Osteoblast (primary cell): Measurements from ENCODE around the gene RPS17. TPM values are rescaled to one million over a fixed set of nuclear protein-coding genes. Genes with fewer than 3 reads are reported as not detected.
"Not testable (repeated sequence)": the region's sequence is repeated elsewhere in the genome, so short reads cannot be mapped to it uniquely, and the experiment has no call there.

Source experiments
- DNase-seq: peaks from one replicate; pipeline ENCODE4 v3.0.0; 2011; ENCODE audit warnings: low spot score, mixed read lengths; ENCODE audit not compliant: insufficient read length; ENCODE audit errors: missing footprints
- H2AFZ ChIP-seq: 2 replicates; pipeline ENCODE4 v1.6.0; 2011; ENCODE audit warnings: mild to moderate bottlenecking, low read length
- H3K27ac ChIP-seq: 2 replicates; pipeline ENCODE4 v1.5.1; 2011; ENCODE audit warnings: mild to moderate bottlenecking, low read depth, low read length, moderate library complexity
- H3K27me3 ChIP-seq: 2 replicates; pipeline ENCODE4 v1.6.0; 2012; ENCODE audit warnings: mild to moderate bottlenecking, control low read depth, inconsistent platforms, low read length, moderate library complexity; ENCODE audit not compliant: insufficient read depth
- H3K36me3 ChIP-seq: 2 replicates; pipeline ENCODE4 v1.5.1; 2011; ENCODE audit warnings: mild to moderate bottlenecking, low read length, control low read depth, moderate library complexity; ENCODE audit not compliant: insufficient read depth
- H3K4me1 ChIP-seq: 2 replicates; pipeline ENCODE4 v1.5.1; 2011; ENCODE audit warnings: mild to moderate bottlenecking, low read length, control low read depth, moderate library complexity; ENCODE audit not compliant: insufficient read depth
- H3K4me2 ChIP-seq: 2 replicates; pipeline ENCODE4 v1.6.0; 2011; ENCODE audit warnings: mild to moderate bottlenecking, low read length; ENCODE audit not compliant: insufficient read depth
- H3K4me3 ChIP-seq: fragments of 200-600 bp; sonication (generic); 3 replicates; pipeline ENCODE4 v1.5.1; 2012; ENCODE audit warnings: mild to moderate bottlenecking, low read length, inconsistent platforms; ENCODE audit not compliant: insufficient read depth
- H3K79me2 ChIP-seq: 2 replicates; pipeline ENCODE4 v1.6.0; 2012; ENCODE audit warnings: mild to moderate bottlenecking, low read length, control low read depth, inconsistent platforms; ENCODE audit not compliant: insufficient read depth
- H3K9me3 ChIP-seq: 2 replicates; pipeline ENCODE4 v1.5.1; 2011; ENCODE audit warnings: low read depth, low read length, control low read depth
- H4K20me1 ChIP-seq: 2 replicates; pipeline ENCODE4 v1.6.0; 2012; ENCODE audit warnings: mild to moderate bottlenecking, low read length, control low read depth; ENCODE audit not compliant: insufficient read depth
- total RNA-seq: library from RNA; depleted of rRNA; stranded (reverse); fragments of >200 nt; gene quantifications from 2 replicates; pipeline ENCODE4 v1.2.3, GENCODE V29; 2012
- TF ChIP-seq, protein P1 (sequence below): IDR thresholded peaks from 2 replicates; pipeline ENCODE4 v1.5.1; 2011; ENCODE audit warnings: mild to moderate bottlenecking, low read depth, low read length, moderate library complexity; ENCODE audit errors: extremely low read depth

The RPS17 gene
- total RNA-seq, 1 donor: 1,188 TPM

DNA sequence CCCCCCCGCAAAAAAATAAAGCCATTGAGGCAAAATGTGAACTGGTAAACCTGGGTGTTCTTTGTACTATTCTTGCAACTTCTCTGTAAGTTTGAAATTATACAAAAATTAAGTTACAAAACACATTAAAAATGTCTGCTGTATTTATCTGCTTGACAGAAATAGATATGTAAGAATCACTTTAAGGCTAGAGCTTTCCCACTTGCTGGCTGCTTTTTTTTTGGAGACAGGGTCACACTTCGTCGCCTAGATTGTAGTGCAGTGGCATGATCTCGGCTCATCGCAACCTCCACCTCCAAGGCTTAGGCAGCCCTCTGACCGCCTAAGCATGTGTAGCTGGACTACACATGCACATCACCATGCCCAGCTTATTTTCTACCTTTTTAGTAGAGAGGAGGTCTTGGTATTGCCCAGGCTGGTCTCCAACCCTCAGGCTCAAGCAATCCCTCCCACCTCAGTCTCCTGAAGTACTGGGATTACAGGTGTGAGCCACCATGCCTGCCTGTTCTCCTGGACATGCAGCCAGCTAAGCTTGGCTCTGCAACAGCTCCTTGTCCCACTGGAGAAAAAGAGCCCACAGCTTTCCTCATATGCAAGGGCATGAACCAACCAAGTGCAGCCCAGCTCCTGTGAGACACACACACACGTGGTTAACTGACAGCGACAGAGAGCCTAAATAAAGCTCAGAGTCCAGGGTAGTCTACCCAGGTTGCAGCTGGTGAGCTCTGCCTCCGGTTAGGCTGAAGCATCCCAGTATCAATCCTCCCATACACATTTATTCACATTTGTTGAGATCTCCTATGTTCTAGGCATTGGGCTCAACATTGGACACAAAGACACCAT lies 4.5 kb downstream of the RPS17 start:
- Histone ChIP-seq H2AFZ (no peak overlapping the region), H3K4me3 (no peak overlapping the region), H4K20me1 (peaks cover 45% of the 10 kb centered on the region), H3K4me1 (peaks cover 10% of the 10 kb centered on the region), H3K36me3 (peaks cover 35% of the 10 kb centered on the region), H3K27me3 (no peaks in the 10 kb centered on the region), H3K27ac (no peak overlapping the region), H3K9me3 (no peaks in the 10 kb centered on the region), H3K79me2 (peaks cover 36% of the 10 kb centered on the region), H3K4me2 (no peak overlapping the region)
- TF ChIP-seq, protein P1, sequence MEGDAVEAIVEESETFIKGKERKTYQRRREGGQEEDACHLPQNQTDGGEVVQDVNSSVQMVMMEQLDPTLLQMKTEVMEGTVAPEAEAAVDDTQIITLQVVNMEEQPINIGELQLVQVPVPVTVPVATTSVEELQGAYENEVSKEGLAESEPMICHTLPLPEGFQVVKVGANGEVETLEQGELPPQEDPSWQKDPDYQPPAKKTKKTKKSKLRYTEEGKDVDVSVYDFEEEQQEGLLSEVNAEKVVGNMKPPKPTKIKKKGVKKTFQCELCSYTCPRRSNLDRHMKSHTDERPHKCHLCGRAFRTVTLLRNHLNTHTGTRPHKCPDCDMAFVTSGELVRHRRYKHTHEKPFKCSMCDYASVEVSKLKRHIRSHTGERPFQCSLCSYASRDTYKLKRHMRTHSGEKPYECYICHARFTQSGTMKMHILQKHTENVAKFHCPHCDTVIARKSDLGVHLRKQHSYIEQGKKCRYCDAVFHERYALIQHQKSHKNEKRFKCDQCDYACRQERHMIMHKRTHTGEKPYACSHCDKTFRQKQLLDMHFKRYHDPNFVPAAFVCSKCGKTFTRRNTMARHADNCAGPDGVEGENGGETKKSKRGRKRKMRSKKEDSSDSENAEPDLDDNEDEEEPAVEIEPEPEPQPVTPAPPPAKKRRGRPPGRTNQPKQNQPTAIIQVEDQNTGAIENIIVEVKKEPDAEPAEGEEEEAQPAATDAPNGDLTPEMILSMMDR: no peak
- DNase-seq: peak; percentile 17

- not testable (repeated sequence) for H3K4me2 ChIP-seq, H2AFZ ChIP-seq, H3K4me1 ChIP-seq, H3K27ac ChIP-seq, H3K27me3 ChIP-seq, H3K9me3 ChIP-seq, DNase-seq, H3K4me3 ChIP-seq
- Histone ChIP-seq H3K36me3 (peaks cover 35% of the 10 kb centered on the region), H3K79me2 (peaks cover 33% of the 10 kb centered on the region), H4K20me1 (peaks cover 44% of the 10 kb centered on the region)
These were observed 5.1 kb downstream of the RPS17 start for GRCh38 chr15:82535151-82535550.

GRCh38 chr15:82534457-82534861 lies 5.8 kb downstream of the RPS17 start:
- H2AFZ ChIP-seq, H3K27ac ChIP-seq, H3K27me3 ChIP-seq, H3K4me2 ChIP-seq, H3K4me1 ChIP-seq, H3K4me3 ChIP-seq, H3K9me3 ChIP-seq, DNase-seq: not testable (repeated sequence)
- H3K79me2 ChIP-seq: peaks cover 26% of the 10 kb centered on the region
- peaks cover 37% of the 10 kb centered on the region for H4K20me1 ChIP-seq
- H3K36me3 ChIP-seq: peaks cover 35% of the 10 kb centered on the region

- Histone ChIP-seq H2AFZ (no peak overlapping the region), H4K20me1 (peaks cover 32% of the 10 kb centered on the region), H3K4me3 (no peak overlapping the region), H3K4me2 (no peak overlapping the region), H3K4me1 (peaks cover 9% of the 10 kb centered on the region), H3K79me2 (peaks cover 20% of the 10 kb centered on the region), H3K27me3 (no peaks in the 10 kb centered on the region), H3K9me3 (no peaks in the 10 kb centered on the region), H3K36me3 (peaks cover 34% of the 10 kb centered on the region), H3K27ac (no peak overlapping the region)
- TF ChIP-seq, protein P1: no peak
- peak; percentile 23 for DNase-seq
These were observed 6.5 kb downstream of the RPS17 start for GRCh38 chr15:82533801-82534200.

DNA sequence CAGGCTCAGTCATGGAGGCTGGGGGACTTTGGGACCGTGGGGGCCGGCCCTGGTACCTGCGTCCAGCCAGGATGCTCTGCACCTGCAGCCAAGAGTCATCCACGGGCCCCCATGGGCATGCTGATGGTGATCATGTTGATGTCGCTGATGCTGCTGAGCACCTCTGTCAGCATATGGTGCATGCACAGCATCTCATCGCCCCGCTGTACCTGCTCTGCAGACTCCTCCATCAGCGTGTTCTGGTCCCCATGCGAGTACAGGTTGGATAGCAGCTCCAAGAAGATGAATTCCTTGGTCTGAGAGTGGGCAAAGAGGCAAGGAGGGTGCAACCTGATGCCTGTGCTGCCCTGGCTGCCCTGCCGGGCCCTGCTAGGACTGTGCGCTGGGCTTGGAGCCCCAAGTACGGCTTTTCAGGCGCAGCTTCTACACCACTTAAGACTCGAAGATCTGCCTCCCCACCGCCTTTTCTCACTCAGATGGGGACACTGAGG lies 7.2 kb downstream of the RPS17 start:
- Histone ChIP-seq H3K27ac (no peak overlapping the region), H3K9me3 (no peaks in the 10 kb centered on the region), H3K36me3 (peaks cover 26% of the 10 kb centered on the region), H2AFZ (no peak overlapping the region), H3K4me3 (no peak overlapping the region), H3K79me2 (peaks cover 13% of the 10 kb centered on the region), H3K4me1 (peaks cover 1% of the 10 kb centered on the region), H4K20me1 (peaks cover 24% of the 10 kb centered on the region), H3K27me3 (no peaks in the 10 kb centered on the region), H3K4me2 (no peak overlapping the region)
- TF ChIP-seq, protein P1: no peak
- DNase-seq: peak; percentile 61
